GM23248 (cell line): Measurements from ENCODE around the gene PRRG1.

ENCODE experiments used
- EZH2 ChIP-seq: fragments of 200-600 bp; sonication (generic); IDR thresholded peaks from 2 replicates; pipeline ENCODE4 v1.6.1; 2018; ENCODE audit warnings: antibody characterized with exemption, mild to moderate bottlenecking; ENCODE audit not compliant: insufficient read depth, poor library complexity, severe bottlenecking
- EZH2phosphoT487 ChIP-seq: fragments of 200-600 bp; sonication (generic); IDR thresholded peaks from 2 replicates; pipeline ENCODE4 v1.6.1; 2018; ENCODE audit warnings: antibody characterized with exemption, moderate library complexity, mild to moderate bottlenecking, low read depth; ENCODE audit not compliant: insufficient read depth

DNA sequence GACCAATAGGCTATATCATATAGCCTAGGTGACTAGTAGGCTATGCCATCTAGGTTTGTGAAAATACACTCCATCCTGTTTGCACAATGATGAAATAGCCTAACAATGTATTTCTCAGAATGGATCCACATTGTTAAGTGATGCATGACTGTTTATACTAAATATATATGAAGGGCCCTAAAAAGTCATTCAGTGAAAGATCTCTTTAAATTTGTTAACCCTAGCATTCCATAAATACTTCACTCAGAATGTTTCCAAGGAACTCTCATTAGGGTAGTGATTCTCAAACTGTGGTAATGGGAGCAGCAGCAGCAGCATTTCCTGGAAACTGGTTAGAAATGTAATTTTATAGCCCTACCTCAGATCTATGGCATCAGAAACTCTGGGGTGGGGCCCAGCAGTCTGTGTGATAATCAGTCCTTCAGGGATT lies 74.9 kb downstream of the PRRG1 start:
- TF ChIP-seq EZH2 (no peak), EZH2phosphoT487 (no peak)
